Ovary (tissue), 9 donors: ENCODE results near the gene RFX1. TPM values are rescaled to one million over a fixed set of nuclear protein-coding genes. Genes with fewer than 3 reads are reported as not detected.
A peak's percentile ranks its signal among the peaks of the same experiment; 100 is the strongest.

Experiments used
- DNase-seq, 5 donors: peaks; one replicate each; pipeline ENCODE4 v3.0.0-alpha.2; 2019 to 2020
- H3K27ac ChIP-seq, 2 donors: fragments of 200-600 bp; one replicate each; pipeline versions ENCODE4 v1.5.1 to v1.8.0; 2019 to 2022
- H3K27me3 ChIP-seq: fragments of 200-600 bp; one replicate; pipeline ENCODE4 v1.8.0; 2022
- H3K36me3 ChIP-seq: fragments of 200-600 bp; sonication (generic); one replicate; pipeline ENCODE4 v1.5.1; 2019
- H3K4me1 ChIP-seq: one replicate; pipeline ENCODE4 v1.8.1; 2013; ENCODE audit warnings: mild to moderate bottlenecking, moderate library complexity; ENCODE audit not compliant: insufficient read depth
- H3K4me3 ChIP-seq: fragments of 200-600 bp; sonication (generic); one replicate; pipeline ENCODE4 v1.5.1; 2017
- H3K9me3 ChIP-seq, 2 donors: fragments of 200-600 bp in 1 of 2; sonication (generic) in 1 of 2; one replicate each; pipeline versions ENCODE4 v1.5.1 to v1.8.1; 2013 to 2019; ENCODE audit warnings: mild to moderate bottlenecking in 1 of 2, moderate library complexity in 1 of 2
- CTCF ChIP-seq, 3 donors: fragments of 450-650 bp in 2 of 3; fragments of 200-600 bp in 1 of 3; IDR thresholded peaks; one replicate each; pipeline versions ENCODE4 v1.5.1 to v1.8.0; 2016 to 2022; ENCODE audit warnings: antibody characterized with exemption in 3 of 3, mild to moderate bottlenecking in 1 of 3
- EP300 ChIP-seq: sonication (generic); formaldehyde crosslinking; IDR thresholded peaks from one replicate; pipeline ENCODE4 v1.6.1; 2017; ENCODE audit warnings: antibody characterized with exemption
- POLR2A ChIP-seq: fragments of 450-650 bp; IDR thresholded peaks from one replicate; pipeline ENCODE4 v1.6.1; 2017; ENCODE audit warnings: antibody characterized with exemption, mild to moderate bottlenecking, moderate library complexity
- WGBS, 3 donors: extraction: QIAGEN DNeasy Blood & Tissue Kit in 1 of 3; methylation state at CpG; one replicate each; pipeline versions ENCODE4 v1.1.5 to v1.1.7; 2013 to 2017; 5-methylcytosine and 5-hydroxymethylcytosine counted together
- intact Hi-C, 4 donors: fragments of 100-400 bp; cut with DNase I; formaldehyde crosslinking; loops; one replicate each; pipeline versions ENCODE4 v1.11.0 to v1.15.1; 2022 to 2023
- polyA plus RNA-seq, 2 donors: library from polyadenylated mRNA; stranded (reverse); fragments of 200-250 nt in 1 of 2; fragments of 350-450 nt in 1 of 2; fragmentation: Illumina TruSeq in 1 of 2; extraction: RNeasy Lipid Tissue Mini Kit (QIAGEN cat#74804) in 1 of 2; gene quantifications; one replicate each; pipeline ENCODE4 v1.2.3, GENCODE V29; 2013 to 2014
- total RNA-seq, 7 donors: library from RNA; depleted of rRNA in 2 of 7; stranded (reverse); fragments of >200 nt in 2 of 7; fragmentation: NEBNext Ultra II Directional in 3 of 7; extraction: Animal tissue kit (Norgen Biotek cat#: 25700) in 3 of 7; gene quantifications; one replicate each; pipeline versions ENCODE4 v1.1.0 to v1.2.4, GENCODE V29; 2016 to 2023
- donor health status: DM: no; HTN: no; CAD: no; lungs with moderate emphysema.
- donor health status: DM: no; HTN: no; CAD: no.
- donor health status: Bipolar disorder and iron deficiency.
- donor health status: DM: yes; HTN: yes; CAD: no.
- donor health status: DM: no; HTN: no; CAD: no.
- donor health status: DM: yes; HTN: yes; CAD: no.

RFX1 gene
- total and polyA plus RNA-seq, 9 donors: 1.2 to 16.1 (median 13.1) TPM

DNA sequence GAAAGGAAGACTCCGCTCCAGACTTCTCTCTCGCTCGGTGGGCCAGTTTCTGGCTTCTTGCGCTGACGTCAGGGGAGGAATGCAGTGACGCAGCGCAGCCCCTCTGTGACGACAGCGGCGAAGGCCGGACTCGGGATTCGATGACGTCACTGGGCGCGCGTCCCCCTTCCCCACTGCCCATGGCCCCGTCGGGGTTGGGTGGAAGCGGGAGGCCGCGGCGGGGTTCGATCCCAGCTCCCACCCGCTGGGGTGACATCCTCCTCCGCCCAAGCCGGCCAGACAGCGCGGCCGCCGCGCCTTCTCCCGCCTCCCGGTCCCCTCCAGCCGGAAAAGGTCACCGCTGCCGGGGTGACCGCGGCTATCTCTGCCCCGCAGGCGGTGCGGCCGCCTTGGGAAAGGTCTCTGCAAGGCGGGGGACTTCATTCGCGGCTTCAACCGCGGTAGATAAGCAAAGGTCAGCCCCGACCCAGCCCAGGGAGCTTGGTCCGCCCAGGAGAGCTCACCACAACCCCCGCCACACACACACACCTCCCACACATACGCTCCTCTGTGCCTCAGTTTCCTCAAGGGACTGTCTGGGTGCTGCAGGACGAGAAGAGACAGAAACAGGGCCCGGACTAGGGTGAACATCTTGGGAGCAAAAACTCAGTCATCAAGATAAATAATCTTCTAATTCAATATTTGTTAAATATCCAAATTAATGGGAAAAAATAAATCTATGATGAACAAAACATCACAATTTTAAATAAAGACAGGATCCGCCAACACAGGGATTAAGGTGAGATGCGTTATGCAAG is 844 bp upstream of the RFX1 start:
- no peaks in the 10 kb centered on the region for H3K36me3 ChIP-seq
- DNase-seq: peak in 3 of 5 donors; percentile 91 to 93 (median 93)
- H3K9me3 ChIP-seq: no peaks in the 10 kb centered on the region
- no peaks in the 10 kb centered on the region for H3K27me3 ChIP-seq
- 4 to 7% (median 6%) methylated on average over 34 to 56 of the region's 56 CpGs for WGBS, 3 donors
- H3K4me1 ChIP-seq: no peaks in the 10 kb centered on the region
- intact Hi-C loops: loop anchor here in 1 of 4 donors (5.0 kb wide), 1 partner anchor 55 kb away; the partner anchor contains the start of gene DCAF15
- peak overlapping the region; percentile 85 for H3K4me3 ChIP-seq
- TF ChIP-seq EP300 (peak; percentile 90), CTCF (IDR thresholded peaks at IDR 0.05) (peak in 1 of 3 donors; percentile 25), POLR2A (peak; percentile 54)
- H3K27ac ChIP-seq: peak overlapping the region; percentile 92 to 97

DNA sequence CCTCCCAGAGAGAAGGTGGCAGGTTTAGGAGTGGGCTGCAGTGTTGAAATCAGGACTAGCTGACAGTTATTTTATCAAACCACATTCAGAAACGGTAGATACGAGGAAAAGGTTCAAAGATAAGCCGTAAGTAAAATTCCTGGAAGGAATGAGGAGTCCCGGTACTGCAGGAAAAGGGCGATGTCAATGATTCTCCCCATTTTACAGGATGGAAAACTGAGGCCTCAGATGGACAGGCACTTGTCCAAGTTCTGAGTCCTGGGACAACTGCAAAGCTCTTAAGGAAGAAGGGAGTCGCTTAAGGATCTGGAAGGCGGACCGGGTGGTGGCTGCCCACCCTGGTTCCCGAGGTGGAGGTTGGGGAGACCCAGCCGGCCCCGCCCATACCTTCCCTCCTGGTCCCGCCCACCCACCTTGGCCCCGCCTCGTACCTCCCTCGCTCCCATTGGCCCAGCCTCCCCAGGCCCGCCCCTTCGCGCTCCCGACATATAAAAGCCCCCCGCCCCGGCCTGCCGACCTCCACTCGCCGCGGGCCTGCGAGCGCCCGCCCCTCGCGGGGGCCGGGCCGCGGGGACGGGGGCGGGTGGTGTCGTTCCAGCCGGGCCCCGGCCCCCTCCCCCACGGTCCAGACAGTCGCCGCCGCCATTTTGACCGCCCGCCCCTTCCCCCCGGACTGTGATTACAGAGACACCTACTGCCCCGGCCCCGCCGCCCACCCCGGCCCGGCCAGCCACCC is 603 bp downstream of the RFX1 start:
- peak overlapping the region; percentile 97 for H3K4me3 ChIP-seq
- no peaks in the 10 kb centered on the region for H3K4me1 ChIP-seq
- no peaks in the 10 kb centered on the region for H3K9me3 ChIP-seq
- intact Hi-C loops: loop anchor here in 1 of 4 donors (5.0 kb wide), 1 partner anchor 53 kb away; the partner anchor contains the start of gene DCAF15
- peak; percentile 90 to 96 (median 94) for DNase-seq
- peak overlapping the region; percentile 92 for H3K27ac ChIP-seq
- TF ChIP-seq EP300: no peak
- TF ChIP-seq POLR2A: peak; percentile 46
- no peaks in the 10 kb centered on the region for H3K36me3 ChIP-seq
- 4 to 13% (median 6%) methylated on average over 21 to 50 of the region's 50 CpGs for WGBS, 3 donors
- H3K27me3 ChIP-seq: no peaks in the 10 kb centered on the region

DNA sequence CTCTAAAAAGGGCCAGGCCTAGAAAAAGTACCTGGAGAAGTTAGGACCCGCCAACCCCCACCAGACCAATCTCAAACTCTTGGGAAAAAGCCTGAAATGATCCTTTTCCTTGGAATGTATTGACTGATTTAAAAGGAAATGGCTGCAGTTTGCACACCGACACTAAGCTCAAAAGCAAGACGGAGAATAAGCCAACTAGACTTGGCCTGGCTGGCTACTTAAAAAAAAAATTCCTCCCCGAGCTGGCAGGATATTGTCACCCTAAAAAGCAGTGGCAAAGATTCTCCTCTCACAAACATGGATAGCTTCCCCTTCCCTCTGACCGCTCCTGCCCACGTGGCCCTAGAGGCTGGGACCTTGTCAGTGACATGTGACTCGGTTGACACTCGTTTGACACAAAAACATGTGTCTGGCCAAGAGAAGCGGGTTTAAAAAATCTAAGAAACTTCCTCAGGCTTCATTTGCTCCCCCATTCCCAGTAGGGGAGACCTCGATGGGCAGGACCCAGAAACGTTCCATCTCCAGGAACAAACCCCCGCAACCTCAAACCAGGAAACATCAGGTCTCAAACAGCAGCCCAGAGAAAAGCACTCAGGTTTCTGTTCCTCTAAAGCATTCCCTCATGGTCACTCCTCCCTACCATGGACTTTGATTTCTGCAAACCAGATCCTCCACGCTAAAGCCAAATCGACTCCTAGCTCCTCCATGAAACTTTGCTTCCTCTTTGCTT is 1.3 kb downstream of the RFX1 start:
- DNase-seq: no peak
- intact Hi-C loops: loop anchor here in 1 of 4 donors (5.0 kb wide), 1 partner anchor 52 kb away; the partner anchor contains the start of gene DCAF15
- 36 to 44% (median 37%) methylated on average over 14 of the region's 14 CpGs for WGBS, 3 donors

More for the DNA sequence above, 1.3 kb downstream of the RFX1 start:
- Histone ChIP-seq H3K9me3 (no peaks in the 10 kb centered on the region), H3K27me3 (no peaks in the 10 kb centered on the region), H3K27ac (peak overlapping the region; percentile 42 to 92), H3K4me3 (no peak overlapping the region), H3K36me3 (no peaks in the 10 kb centered on the region), H3K4me1 (no peaks in the 10 kb centered on the region)
- TF ChIP-seq CTCF (IDR thresholded peaks at IDR 0.05): no peak
- no peak for TF ChIP-seq EP300
- no peak for TF ChIP-seq POLR2A
